ENCODE results near the gene CLDN2.

GRCh38 chrX:106963111-106963510 lies 42.9 kb downstream of the CLDN2 start:
- no peak for TF ChIP-seq CTCF (IDR thresholded peaks at IDR 0.05)
- no peak for TF ChIP-seq POLR2A (IDR thresholded peaks at IDR 0.05)
